NCI-H1092 treated with DMSO at 0.1 percent for 48 hours (cell line): Measurements from ENCODE around the gene GABRG3.
A peak's percentile ranks its signal among the peaks of the same experiment; 100 is the strongest.
"Not testable (repeated sequence)": the region's sequence is repeated elsewhere in the genome, so short reads cannot be mapped to it uniquely, and the experiment has no call there.

Experiments used
- DNase-seq: peaks from one replicate; lab custom pipeline; 2025; lab: John Stamatoyannopoulos, UW

The GABRG3 gene

DNA sequence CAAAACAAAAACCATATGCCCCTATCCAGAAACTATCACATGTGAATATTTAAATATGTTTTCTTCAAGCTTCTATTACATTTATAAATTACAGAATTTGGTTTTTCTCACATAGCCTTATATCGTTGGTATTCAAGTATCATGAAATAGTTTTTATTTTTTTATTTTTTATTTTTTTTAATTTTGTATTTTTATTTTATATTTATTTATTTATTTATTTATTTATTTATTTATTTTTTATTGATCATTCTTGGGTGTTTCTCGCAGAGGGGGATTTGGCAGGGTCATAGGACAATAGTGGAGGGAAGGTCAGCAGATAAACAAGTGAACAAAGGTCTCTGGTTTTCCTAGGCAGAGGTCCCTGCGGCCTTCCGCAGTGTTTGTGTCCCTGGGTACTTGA, 32.0 kb downstream of the GABRG3 start:
- DNase-seq = not testable (repeated sequence)

DNA sequence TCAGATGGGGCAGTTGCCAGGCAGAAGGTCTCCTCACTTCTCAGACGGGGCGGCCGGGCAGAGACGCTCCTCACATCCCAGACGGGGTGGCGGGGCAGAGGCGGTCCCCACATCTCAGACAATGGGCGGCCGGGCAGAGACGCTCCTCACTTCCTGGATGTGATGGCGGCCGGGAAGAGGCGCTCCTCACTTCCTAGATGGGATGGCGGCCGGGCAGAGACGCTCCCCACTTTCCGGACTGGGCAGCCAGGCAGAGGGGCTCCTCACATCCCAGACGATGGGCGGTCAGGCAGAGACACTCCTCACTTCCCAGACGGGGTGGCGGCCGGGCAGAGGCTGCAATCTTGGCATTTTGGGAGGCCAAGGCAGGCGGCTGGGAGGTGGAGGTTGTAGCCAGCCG, 33.2 kb downstream of the GABRG3 start:
- DNase-seq = not testable (repeated sequence)

DNA sequence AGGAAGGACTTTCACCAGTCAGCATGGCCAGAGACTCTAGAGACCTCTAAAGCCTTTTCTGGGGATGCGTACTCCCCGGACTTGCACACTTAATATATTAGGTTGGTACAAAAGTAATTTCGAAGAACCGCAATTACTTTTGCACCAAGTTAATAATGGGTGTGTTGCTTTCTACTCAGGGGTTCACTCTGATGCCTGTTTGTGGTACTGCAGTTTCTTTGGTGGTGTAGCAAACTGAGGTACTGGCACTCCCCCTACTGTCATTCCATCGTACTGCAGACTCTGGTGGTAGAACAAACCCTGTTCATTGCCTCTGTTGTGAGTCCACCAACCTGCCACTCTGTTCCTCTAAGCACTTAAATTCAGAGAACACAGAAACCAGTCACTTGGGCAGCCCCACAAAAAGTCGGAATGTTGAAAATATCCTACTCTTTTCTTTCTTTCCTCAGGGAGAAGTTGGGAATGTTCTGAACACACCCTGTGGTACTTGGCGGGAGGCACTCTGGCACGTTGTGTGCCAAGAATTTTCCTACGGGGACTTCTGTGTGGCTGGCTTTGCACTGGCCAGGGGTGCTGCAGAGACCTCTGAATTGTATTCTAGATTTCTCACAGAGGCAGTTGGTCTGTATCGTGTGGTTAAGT, 46.3 kb downstream of the GABRG3 start:
- peak; percentile 79 for DNase-seq

DNA sequence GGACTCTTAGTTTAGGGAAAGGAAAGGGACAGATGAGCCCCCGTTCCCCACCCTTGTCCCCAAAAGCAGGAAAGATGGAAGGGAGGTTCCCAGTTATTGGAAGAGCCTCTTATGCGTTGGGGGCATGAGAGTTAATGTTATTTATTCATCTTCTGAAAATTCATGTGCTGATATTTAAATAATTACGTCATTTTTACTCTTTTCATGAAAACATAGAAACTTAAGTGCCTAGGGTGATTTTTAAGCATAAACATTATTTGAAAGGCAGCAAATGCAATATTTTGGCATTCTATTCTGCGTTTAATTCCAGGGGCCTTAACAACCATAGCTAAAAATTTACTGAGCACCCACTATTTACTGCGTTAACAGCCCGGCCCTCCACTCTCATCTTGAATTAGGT, 48.7 kb downstream of the GABRG3 start:
- DNase-seq = no peak

DNA sequence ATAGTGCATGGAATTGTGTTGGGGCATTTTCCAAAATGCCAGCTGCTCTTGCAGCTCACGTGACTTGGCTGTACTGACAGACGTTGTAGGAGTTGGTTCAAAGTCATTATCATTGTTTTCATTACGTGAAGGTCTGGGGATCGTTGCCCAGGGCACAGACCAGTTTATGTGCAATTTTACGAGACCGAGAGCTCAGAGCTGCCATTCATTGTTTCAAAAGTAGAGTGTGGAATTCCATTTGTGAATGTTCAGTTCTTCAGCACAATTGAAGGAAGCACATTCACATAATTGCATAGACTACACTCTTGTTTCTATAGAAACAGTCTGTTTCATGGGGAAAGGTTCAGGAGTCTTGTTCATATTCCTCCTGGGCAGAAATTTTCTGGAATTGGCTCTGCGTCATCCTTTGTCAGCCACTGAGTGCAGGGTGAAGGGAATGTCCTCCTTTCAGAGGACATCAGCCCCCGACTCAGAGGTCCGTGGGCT, 54.5 kb downstream of the GABRG3 start:
- no peak for DNase-seq

DNA sequence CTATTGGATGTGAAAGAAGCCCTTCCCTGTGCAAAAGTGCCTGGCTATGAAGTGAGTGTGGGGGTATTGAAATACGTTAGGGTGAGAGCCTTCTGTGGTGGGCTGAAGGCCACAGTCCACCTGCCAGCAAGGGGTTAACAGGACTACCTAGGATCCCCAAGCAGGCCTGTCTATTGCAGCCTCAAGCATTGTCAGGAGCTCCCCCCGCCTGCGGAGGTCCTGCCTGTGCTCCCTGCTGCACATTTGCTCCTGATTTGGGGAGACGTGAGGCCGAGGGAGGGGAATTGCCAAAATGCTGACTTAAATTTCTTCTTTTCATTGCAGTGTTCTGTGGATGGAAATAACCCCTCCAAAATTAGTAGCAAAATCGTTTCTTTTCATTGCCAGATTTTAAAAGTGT, 56.2 kb downstream of the GABRG3 start:
- DNase-seq = no peak

DNA sequence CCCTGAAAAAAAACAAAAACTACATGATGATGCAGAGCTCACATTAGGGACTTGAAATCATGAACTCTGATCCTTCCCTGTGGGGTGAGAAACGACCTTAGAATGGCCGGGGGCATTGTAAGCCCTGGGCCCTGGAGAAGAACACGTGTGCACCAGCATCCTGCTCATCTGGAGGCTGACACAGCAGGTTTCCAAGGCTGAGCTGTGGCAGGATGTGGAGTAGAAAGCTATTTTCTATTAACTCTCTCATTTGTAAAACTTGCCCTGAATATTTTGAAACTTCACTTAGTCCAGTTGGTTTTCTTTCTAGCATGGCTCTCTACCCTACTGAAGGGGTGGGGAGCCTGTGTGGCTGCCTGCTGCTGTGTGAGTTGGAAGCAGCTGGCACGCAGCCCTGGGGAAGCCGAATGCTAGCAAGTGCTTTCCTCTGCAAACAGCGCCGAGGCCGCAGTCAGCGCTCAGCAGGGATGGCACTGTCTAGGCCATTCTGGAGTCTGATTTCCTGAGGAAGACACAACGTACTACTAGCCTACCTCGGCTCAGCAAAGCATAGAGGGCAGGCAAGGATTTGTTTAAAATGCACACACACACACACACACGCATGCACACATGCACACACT, 58.0 kb downstream of the GABRG3 start:
- DNase-seq = peak; percentile 36

DNA sequence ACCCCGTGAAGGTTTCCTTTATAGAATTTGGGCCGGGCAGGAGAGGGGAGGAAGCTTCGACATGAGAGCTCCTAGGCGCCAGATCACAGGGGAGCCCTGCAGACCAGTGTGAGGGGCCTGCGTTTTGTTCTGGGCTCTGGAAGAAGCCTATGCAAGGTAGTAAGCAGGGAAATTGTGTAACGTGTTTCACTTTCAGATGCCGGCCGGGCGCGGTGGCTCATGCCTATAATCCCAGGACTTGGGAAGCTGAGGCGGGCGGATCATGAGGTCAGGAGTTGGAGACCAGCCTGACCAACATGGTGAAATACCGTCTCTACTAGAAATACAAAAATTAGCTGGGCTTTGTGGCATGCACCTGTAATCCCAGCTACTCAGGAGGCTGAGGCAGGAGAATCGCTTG, 65.2 kb downstream of the GABRG3 start:
- no peak for DNase-seq

DNA sequence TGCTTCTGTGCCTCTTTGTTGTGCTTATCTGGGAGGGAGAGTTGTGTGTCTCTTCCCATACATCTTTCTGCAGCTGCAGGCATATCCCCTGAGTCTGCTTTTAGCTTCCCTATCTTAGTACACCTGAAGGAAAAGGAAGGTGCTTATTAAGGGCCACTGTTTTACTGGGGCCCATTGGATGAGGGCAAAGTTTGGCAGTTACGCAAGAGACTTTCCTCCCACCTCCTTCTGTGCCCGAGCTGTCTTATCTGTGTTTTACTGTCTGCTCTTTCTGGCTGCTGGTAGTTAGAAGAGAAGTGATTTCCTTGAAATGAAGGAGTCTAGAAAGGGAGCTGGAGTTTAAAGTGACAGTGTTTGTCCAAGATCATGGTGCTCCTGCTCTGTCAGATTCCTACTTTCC, 66.5 kb downstream of the GABRG3 start:
- DNase-seq = no peak

DNA sequence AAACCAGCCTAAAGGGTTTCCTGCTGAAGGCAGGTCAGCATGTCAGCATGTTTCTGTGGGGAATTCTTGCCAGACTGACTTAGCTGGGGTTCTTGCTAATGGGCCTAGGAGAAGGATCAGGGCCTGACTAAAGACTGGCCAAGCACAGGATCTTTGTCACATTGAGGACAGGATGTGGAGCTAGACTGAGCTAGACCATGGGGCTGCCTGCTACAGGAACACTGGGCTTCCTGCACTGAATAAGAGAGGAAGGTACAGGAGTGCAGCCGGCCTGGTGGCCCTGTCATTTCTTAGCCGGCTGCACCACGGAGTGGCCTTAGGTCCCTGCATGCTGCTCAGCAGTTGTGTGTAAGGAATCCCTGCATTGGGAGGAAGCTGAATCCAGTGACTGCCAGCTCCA, 68.2 kb downstream of the GABRG3 start:
- no peak for DNase-seq

DNA sequence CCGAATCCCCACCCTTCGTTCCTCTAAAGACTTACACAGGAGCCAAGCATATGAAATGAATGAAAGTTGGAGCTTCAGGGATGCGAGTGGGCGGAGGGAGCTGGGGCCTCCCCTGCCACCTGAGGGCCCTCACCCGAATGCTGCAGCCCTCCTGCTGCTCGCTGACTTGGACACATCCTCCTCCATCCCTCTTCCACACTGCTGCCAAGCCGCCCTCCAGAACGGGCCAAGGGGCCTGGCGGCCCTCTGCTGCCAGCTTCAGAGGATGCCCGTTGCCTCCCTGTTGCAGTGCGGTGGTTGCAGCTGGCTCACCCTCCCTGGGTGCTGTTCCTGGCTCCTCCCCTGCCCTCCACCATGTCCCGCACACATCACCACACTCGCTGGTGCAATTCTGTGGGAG, 71.2 kb downstream of the GABRG3 start:
- no peak for DNase-seq

DNA sequence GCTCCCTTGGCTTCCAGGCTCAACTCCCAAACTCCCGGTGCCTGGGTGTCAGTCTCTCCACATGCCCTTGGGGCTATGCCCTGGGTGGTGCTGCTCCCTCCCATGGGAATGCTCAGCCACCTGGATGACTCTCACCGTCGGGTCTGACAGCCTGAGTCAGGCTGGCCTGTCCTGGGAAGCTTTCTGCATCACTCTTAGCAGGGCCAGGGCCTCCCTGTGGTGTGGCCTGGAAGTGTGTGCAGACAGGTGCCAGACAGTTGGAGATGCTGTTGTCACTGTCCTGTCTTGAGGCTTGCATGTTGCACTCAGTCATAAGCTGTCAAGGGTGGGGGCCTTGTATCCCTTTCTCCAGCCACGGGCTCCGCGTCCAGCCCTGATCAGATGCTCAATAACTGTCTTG, 71.7 kb downstream of the GABRG3 start:
- no peak for DNase-seq

DNA sequence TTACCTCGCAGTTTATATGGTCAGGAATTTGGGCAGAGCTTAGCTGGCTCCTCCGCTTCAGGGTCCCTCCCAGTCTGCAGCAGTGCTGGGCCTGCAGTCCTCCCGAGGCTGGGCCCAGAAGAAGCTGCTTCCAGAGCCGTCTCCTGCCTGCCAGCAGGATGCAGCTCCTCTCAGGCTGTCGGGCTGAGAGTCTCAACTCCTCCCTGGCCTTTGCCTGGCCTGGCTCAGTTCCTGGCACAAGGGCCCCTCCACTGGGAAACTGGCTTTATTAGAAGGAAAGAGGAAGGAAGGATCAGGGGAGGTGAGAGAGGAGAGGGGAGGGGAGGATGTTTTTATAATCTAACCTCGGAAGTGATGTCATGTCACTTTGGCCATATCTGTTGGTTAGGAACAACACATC, 72.8 kb downstream of the GABRG3 start:
- no peak for DNase-seq

DNA sequence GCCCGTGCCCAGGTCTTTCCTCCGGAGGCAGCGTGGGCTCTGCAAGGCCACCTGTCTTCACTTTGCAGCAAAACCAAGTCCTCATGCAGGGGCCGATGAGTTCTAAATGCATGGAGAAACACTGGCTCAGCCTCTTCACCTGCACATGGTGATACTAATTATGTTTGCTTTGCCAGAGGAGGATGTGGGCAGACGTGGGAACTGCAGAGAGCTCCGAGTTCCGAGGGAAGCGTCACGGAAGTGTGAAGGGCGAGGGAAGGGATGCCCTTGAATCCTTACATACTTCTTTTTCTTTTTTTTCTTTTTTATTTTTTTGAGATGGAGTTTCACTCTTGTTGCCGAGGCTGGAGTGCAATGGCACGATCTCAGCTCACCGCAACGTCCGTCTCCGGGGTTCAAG, 74.8 kb downstream of the GABRG3 start:
- no peak for DNase-seq

DNA sequence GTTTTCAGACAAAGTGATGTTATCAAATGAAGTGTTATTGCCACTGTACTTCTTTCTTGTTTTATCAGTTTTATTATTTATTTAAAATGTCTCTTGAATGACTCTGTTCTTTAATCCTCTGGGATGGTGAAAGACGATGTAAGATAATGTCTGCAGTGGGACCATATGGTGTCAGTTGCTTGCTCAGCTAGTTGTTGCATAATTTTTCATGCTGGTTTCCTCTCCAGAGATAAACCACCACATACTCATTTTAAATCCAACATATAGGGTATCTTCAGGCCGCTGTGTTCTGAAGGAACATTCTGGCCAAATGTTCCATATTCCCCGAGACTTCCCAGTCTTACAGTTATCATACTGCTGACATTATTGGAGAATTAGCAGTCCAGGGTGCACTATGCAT, 75.9 kb downstream of the GABRG3 start:
- no peak for DNase-seq

DNA sequence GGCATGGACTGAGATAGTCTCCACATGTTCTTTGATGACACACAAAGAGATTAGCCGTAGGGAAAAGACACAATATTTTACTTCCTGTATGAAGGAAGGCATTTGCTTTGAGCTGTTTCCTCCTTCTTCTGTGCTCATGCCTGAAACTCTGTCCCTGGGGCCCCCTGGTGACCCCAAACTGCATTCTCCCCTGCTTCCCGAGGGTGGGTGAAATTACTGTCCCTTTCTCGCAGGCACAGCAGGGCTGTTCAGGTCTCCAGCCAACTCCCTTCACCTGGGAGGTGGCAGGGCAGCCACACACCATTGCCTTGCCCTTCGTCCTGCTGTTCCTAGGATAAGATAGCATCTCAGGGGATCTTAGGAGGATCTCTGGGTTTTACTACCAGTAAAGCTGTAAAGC, 79.2 kb downstream of the GABRG3 start:
- DNase-seq = no peak

DNA sequence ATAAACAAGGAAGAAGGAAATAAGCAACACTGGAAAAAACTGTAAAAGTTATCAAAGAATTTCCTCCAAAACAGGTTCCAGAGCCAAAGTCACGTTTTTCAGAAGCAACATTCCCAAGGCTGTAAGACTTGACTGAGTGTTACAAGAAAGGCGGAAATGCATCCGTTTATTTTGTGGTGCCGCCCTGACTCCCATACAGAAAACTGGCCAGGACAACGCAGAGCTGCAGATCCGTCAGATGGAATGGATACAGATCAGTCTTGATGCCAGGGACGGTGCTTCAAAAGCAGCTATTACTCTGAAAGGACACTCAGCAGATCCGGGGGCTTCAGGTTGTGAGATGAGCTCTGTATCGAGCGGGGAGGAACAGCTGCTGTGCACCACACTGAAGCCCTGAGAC, 83.4 kb downstream of the GABRG3 start:
- DNase-seq = no peak

DNA sequence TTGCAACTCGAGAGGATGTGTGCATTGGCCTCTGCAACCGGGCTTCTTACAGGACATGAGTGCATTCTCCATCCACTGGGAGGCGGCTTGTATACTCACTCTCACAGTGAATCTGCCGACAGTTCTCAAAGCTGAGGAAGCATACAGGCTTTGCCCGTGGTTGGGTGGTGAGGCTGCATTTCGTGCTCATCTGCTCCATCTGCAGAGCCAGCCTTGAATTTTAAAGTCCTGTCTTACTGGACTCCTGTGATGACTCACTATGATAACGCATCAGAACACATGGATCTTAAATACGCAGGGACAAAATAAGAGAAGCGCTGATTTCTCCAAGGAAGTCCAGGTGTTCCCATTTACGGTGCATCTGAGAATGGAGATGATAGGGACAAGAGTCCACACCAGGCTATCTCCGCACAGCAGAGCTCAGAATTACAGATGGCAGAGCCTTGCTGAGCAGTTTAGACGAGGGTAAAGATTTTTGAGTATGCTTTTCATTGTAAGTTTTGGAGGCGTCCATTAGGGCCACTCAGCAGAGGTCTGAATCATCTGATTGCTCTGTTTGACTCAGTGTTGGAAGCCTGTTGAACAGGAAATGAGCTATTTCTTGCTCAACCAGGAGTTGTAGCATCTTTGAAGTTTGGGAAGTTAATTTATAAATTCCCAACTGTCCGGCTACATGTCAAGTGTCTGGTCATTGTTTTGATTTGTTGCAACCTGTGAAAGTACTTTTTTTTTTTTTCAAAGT, 87.1 kb downstream of the GABRG3 start:
- DNase-seq = no peak

DNA sequence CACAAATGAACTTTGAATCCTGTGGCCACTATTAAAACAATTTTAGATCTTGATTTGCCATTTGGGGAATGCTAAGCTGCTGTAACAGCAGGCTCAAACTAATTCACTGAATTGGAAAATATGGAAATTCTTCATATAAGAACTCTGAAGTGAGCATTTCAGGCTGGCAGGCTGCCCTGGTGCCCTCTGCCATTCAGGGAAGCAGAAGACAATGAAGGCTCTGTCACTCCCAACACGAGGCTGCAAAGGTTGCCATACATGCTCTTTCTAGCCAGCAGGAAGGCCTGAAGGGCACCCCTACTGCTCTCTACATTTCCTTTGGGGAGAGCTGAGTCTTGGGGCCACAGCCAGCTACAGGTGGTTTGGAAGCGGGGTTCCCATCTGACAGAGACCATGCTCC, 88.0 kb downstream of the GABRG3 start:
- no peak for DNase-seq

DNA sequence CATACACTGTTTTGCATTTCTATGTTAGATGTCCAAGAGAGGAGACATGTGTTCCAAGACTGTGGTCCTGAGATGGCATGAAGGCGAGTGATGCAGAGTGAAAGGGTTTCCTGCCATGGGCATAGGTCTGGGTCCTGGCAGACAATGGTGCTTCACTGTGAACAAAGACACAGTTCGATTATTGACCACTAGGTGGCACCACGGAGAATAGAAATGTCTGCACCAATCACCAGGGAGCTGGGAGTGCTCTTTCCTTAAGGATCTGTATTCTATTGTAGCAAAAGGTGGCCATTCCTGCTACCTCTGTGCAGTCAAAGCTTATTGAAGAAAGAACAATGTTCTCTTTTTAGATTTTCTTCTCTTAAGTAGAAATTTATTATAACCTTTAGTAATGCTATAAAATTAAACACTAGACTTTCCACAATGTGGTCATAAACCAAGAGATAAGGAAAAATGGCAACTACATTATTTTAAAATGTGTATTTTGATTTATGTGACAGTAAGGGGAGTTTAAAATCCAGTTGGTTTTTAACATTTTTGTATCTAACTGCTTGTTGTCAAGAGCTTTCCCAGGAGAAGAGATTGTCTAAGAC, 88.7 kb downstream of the GABRG3 start:
- peak; percentile 63 for DNase-seq

DNA sequence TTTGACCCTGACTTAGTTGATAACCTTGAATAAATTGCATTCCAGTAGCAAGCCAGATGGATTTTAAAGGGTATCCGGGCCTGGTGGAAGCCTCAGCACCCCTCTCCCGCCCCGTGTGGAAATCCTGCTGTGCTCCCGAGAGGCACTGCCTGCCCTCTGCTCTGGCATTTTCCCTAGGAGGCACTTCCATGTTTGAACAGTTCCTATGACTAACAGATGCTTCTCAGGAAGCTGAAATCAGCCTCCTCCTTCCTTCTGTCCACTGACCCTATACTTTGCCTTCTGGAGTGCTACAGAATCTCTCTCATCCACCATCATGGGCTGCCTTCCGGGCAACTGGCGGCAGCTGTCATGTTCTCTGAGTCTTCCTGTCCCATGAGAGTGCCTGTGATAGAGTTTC, 90.8 kb downstream of the GABRG3 start:
- no peak for DNase-seq

DNA sequence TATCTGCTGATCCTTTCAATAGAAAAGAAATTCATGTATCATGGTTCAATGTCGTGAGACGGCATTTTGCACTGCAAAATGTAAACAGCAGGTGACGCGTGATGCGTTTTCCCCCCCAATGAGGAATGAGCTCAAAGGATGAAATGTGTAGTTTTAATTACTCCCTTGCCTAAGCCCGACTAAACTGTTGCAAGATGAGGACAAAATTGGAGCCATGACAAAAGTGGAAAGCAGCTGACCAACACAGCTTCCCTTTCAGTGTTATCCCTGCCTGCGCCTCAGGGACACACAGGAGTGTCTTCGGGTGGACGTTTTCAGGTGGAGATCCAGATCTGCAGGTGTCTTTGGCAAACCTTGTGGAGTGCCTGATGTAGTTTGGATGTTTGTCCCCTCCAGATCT, 92.0 kb downstream of the GABRG3 start:
- DNase-seq = no peak

DNA sequence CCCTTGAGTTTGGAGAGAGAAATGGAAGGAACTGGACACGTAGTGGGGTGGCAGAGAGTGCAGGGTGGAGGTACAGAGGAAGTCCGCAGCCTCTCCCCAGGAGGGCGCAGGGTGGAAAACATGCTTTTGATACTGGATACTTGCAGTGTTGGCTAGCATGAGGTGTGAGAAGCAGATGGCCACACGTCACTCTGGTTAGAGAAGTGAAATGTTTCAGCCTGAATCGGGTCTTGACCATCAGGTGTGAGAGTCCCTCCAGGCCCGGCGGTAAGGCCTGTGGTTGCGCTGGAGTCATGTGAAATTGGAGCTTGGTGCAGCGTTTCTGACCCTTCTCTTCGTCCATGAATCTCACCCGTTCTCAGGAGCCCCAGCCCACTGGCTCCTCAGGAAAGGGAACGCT, 93.1 kb downstream of the GABRG3 start:
- no peak for DNase-seq
